Hepatocyte (in vitro differentiated cells): Measurements from ENCODE around the gene OR5B21. TPM values are rescaled to one million over a fixed set of nuclear protein-coding genes. Genes with fewer than 3 reads are reported as not detected.

Experiments
- DNase-seq: peaks from one replicate; pipeline ENCODE4 v3.0.0-alpha.2; 2016; ENCODE audit warnings: low spot score
- H2AFZ ChIP-seq: fragments of 200-600 bp; sonication (generic); 2 replicates; pipeline ENCODE4 v1.6.0; 2016; ENCODE audit warnings: antibody characterized with exemption, mild to moderate bottlenecking
- H3K27ac ChIP-seq: fragments of 200-600 bp; sonication (generic); 2 replicates; pipeline ENCODE4 v1.5.1; 2016; ENCODE audit warnings: mild to moderate bottlenecking
- H3K27me3 ChIP-seq: fragments of 200-600 bp; sonication (generic); 2 replicates; pipeline ENCODE4 v1.6.1; 2016
- H3K36me3 ChIP-seq: fragments of 200-600 bp; sonication (generic); replicated peaks from 2 replicates; pipeline ENCODE4 v1.5.1; 2016; ENCODE audit warnings: low read depth; ENCODE audit not compliant: insufficient read depth
- H3K4me1 ChIP-seq: fragments of 200-600 bp; sonication (generic); 2 replicates; pipeline ENCODE4 v1.5.1; 2016; ENCODE audit warnings: mild to moderate bottlenecking, moderate library complexity; ENCODE audit not compliant: insufficient read depth
- H3K4me2 ChIP-seq: fragments of 200-600 bp; sonication (generic); 2 replicates; pipeline ENCODE4 v1.6.0; 2016
- H3K4me3 ChIP-seq: fragments of 200-600 bp; sonication (generic); 2 replicates; pipeline ENCODE4 v1.5.1; 2016; ENCODE audit warnings: mild to moderate bottlenecking
- H3K79me2 ChIP-seq: fragments of 200-600 bp; sonication (generic); 2 replicates; pipeline ENCODE4 v1.6.0; 2017; ENCODE audit warnings: mild to moderate bottlenecking
- H3K9me2 ChIP-seq: fragments of 200-600 bp; sonication (generic); replicated peaks from 2 replicates; pipeline ENCODE4 v1.6.0; 2017; ENCODE audit warnings: mild to moderate bottlenecking; ENCODE audit not compliant: insufficient read depth
- H3K9me3 ChIP-seq: fragments of 200-600 bp; sonication (generic); 2 replicates; pipeline ENCODE4 v1.5.1; 2016; ENCODE audit warnings: low read depth, mild to moderate bottlenecking
- H4K20me1 ChIP-seq: fragments of 200-600 bp; sonication (generic); 2 replicates; pipeline ENCODE4 v1.6.0; 2016; ENCODE audit warnings: mild to moderate bottlenecking; ENCODE audit not compliant: insufficient read depth, poor library complexity, severe bottlenecking
- CTCF ChIP-seq: fragments of 200-600 bp; sonication (generic); IDR thresholded peaks from 2 replicates; pipeline ENCODE4 v1.5.1; 2016; ENCODE audit warnings: antibody characterized with exemption, mild to moderate bottlenecking; ENCODE audit not compliant: poor library complexity
- EZH2 ChIP-seq: fragments of 200-600 bp; sonication (generic); IDR thresholded peaks from 2 replicates; pipeline ENCODE4 v1.6.1; 2016; ENCODE audit warnings: antibody characterized with exemption, mild to moderate bottlenecking, borderline replicate concordance
- EZH2phosphoT487 ChIP-seq: fragments of 200-600 bp; sonication (generic); IDR thresholded peaks from one replicate; pipeline ENCODE4 v1.6.1; 2018; ENCODE audit warnings: antibody characterized with exemption, mild to moderate bottlenecking, low read depth, moderate library complexity; ENCODE audit not compliant: unreplicated experiment, severe bottlenecking
- WGBS: methylation state at CpG from one replicate; pipeline ENCODE4 v1.1.6; 2016; ENCODE audit warnings: low lambda C conversion rate; ENCODE audit errors: missing lambda C conversion rate; 5-methylcytosine and 5-hydroxymethylcytosine counted together
- polyA plus RNA-seq: library from polyadenylated mRNA; unstranded; fragments of >200 nt; fragmentation: Nextera tagmentation; extraction: Ambion mirVana; gene quantifications from 2 replicates; pipeline ENCODE4 v1.2.1, GENCODE V29; 2016
- total RNA-seq: library from RNA; depleted of rRNA; stranded (reverse); fragments of >200 nt; gene quantifications from 2 replicates; pipeline ENCODE4 v1.2.3, GENCODE V29; 2014

The OR5B21 gene
- total and polyA plus RNA-seq, 2 experiments from 2014 or later, result not detected

- no peaks in the 10 kb centered on the region for H3K9me3 ChIP-seq
- no peaks in the 10 kb centered on the region for H3K27me3 ChIP-seq
- no peaks in the 10 kb centered on the region for H3K79me2 ChIP-seq
- H3K9me2 ChIP-seq, result no peaks in the 10 kb centered on the region
- H3K4me2 ChIP-seq, result no peak overlapping the region
- no peaks in the 10 kb centered on the region for H4K20me1 ChIP-seq
- no peak overlapping the region for H3K4me3 ChIP-seq
- WGBS, result 94% methylated on average over 4 of the region's 4 CpGs
- DNase-seq, result no peak
- no peak overlapping the region for H3K27ac ChIP-seq
- H2AFZ ChIP-seq, result no peak overlapping the region
- no peak for TF ChIP-seq EZH2
- no peak for TF ChIP-seq CTCF
- no peak for TF ChIP-seq EZH2phosphoT487
- no peaks in the 10 kb centered on the region for H3K36me3 ChIP-seq
- no peaks in the 10 kb centered on the region for H3K4me1 ChIP-seq
Measured at GRCh38 chr11:58505849-58506248, 2.1 kb downstream of the OR5B21 start.

DNA sequence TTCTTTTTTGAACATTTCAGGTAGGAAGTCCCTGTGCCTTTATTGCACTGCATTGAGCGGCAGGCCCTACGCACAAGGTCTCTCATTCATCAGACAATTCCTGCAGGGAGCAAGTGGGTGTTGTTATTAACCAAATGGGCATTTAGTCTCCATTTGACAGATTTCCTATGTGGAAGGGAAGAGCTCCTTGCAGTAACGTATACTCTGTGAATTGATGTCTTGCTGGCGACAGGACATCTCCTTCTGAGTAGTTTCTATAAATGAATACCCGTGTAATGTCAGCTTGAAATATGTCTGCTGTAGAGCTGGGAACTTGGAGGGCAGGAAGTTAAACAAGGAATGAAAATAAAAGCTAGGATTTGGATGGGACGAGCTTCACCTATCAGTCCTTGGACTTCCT is 3.7 kb downstream of the OR5B21 start:
- H3K27me3 ChIP-seq, result no peaks in the 10 kb centered on the region
- H4K20me1 ChIP-seq, result no peaks in the 10 kb centered on the region
- WGBS, result 90% methylated on average over 6 of the region's 6 CpGs
- H3K27ac ChIP-seq, result no peak overlapping the region
- no peaks in the 10 kb centered on the region for H3K9me2 ChIP-seq
- H3K4me2 ChIP-seq, result no peak overlapping the region
- no peaks in the 10 kb centered on the region for H3K79me2 ChIP-seq
- no peak for DNase-seq
- H3K9me3 ChIP-seq, result no peaks in the 10 kb centered on the region
- no peak overlapping the region for H2AFZ ChIP-seq
- H3K36me3 ChIP-seq, result no peaks in the 10 kb centered on the region
- TF ChIP-seq EZH2phosphoT487 (no peak), EZH2 (no peak), CTCF (no peak)
- H3K4me1 ChIP-seq, result no peaks in the 10 kb centered on the region
- no peak overlapping the region for H3K4me3 ChIP-seq

DNA sequence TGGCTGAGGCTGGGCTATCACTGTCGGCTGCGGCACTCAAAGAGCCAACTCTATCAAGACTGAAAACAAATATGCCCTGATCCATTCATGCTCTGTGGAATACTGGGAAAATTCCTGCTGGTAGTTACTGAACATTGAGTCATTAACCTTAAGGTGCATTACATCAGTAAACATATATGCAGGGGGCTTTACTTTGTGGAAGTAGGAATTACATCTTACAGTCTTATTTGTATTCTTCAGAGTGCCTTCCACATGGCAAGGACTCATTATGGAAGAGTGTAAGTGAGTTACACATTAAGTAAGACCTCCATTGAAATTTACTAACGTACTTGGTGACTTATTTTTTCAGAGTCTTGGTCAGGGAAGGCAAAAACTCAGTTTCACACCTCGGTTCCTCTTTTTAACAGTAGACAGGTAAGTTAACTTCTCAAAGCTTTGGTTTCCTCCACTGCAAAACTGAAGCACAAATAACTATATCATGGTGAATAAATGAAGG is 4.5 kb downstream of the OR5B21 start:
- H3K4me3 ChIP-seq, result no peak overlapping the region
- H3K79me2 ChIP-seq, result no peaks in the 10 kb centered on the region
- no peaks in the 10 kb centered on the region for H3K4me1 ChIP-seq
- no peaks in the 10 kb centered on the region for H3K9me3 ChIP-seq
- no peak overlapping the region for H3K4me2 ChIP-seq
- TF ChIP-seq CTCF, result no peak
- TF ChIP-seq EZH2, result no peak
- no peak for TF ChIP-seq EZH2phosphoT487
- H4K20me1 ChIP-seq, result no peaks in the 10 kb centered on the region
- no peak for DNase-seq
- WGBS, result 74% methylated on average over 4 of the region's 4 CpGs
- H3K27me3 ChIP-seq, result no peaks in the 10 kb centered on the region
- H3K9me2 ChIP-seq, result no peaks in the 10 kb centered on the region
- H3K27ac ChIP-seq, result no peak overlapping the region
- H3K36me3 ChIP-seq, result no peaks in the 10 kb centered on the region
- no peak overlapping the region for H2AFZ ChIP-seq

GRCh38 chr11:58502004-58502403 is 5.9 kb downstream of the OR5B21 start:
- Histone ChIP-seq H3K79me2 (no peaks in the 10 kb centered on the region), H3K4me1 (no peaks in the 10 kb centered on the region), H3K4me2 (no peak overlapping the region), H3K27me3 (no peaks in the 10 kb centered on the region), H4K20me1 (no peaks in the 10 kb centered on the region), H3K9me3 (no peaks in the 10 kb centered on the region), H3K36me3 (no peaks in the 10 kb centered on the region), H3K4me3 (no peak overlapping the region), H3K27ac (no peak overlapping the region), H3K9me2 (no peaks in the 10 kb centered on the region), H2AFZ (no peak overlapping the region)
- DNase-seq, result no peak
- no peak for TF ChIP-seq CTCF
